ENCODE results near the gene POLG2.

GRCh38 chr17:64500862-64501765 lies 4.3 kb upstream of the POLG2 start:
- TF ChIP-seq, protein P1, sequence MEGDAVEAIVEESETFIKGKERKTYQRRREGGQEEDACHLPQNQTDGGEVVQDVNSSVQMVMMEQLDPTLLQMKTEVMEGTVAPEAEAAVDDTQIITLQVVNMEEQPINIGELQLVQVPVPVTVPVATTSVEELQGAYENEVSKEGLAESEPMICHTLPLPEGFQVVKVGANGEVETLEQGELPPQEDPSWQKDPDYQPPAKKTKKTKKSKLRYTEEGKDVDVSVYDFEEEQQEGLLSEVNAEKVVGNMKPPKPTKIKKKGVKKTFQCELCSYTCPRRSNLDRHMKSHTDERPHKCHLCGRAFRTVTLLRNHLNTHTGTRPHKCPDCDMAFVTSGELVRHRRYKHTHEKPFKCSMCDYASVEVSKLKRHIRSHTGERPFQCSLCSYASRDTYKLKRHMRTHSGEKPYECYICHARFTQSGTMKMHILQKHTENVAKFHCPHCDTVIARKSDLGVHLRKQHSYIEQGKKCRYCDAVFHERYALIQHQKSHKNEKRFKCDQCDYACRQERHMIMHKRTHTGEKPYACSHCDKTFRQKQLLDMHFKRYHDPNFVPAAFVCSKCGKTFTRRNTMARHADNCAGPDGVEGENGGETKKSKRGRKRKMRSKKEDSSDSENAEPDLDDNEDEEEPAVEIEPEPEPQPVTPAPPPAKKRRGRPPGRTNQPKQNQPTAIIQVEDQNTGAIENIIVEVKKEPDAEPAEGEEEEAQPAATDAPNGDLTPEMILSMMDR (IDR thresholded peaks at IDR 0.05; ENCODE audit: low read depth, low read length, missing input control): no peak
- TF ChIP-seq JUND (IDR thresholded peaks at IDR 0.05) (no peak), RXRA (IDR thresholded peaks at IDR 0.05) (no peak), SP1 (IDR thresholded peaks at IDR 0.05) (no peak), GABPA (IDR thresholded peaks at IDR 0.05 in 1 of 2, conservative IDR thresholded peaks at IDR 0.05 in 1 of 2) (no peak), FOXA1 (IDR thresholded peaks at IDR 0.05) (no peak), TAF1 (conservative IDR thresholded peaks at IDR 0.05) (no peak), REST (IDR thresholded peaks at IDR 0.05) (no peak)
- TF ChIP-seq, protein P2, sequence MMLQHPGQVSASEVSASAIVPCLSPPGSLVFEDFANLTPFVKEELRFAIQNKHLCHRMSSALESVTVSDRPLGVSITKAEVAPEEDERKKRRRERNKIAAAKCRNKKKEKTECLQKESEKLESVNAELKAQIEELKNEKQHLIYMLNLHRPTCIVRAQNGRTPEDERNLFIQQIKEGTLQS (IDR thresholded peaks at IDR 0.05): no peak
- TF ChIP-seq, protein P3, sequence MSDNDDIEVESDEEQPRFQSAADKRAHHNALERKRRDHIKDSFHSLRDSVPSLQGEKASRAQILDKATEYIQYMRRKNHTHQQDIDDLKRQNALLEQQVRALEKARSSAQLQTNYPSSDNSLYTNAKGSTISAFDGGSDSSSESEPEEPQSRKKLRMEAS (IDR thresholded peaks at IDR 0.05): no peak

All from liver (tissue), 3 donors.